Dermis lymphatic vessel endothelial cell (primary cell): Measurements from ENCODE around the gene BCKDHA. TPM values are rescaled to one million over a fixed set of nuclear protein-coding genes. Genes with fewer than 3 reads are reported as not detected.

Experiments used
- total RNA-seq: library from RNA; depleted of rRNA; stranded (reverse); fragments of >200 nt; gene quantifications from 2 replicates; pipeline ENCODE4 v1.2.1, GENCODE V29; 2014

Gene BCKDHA
- 34.1 and 43.1 TPM in 2 replicates for total RNA-seq

DNA sequence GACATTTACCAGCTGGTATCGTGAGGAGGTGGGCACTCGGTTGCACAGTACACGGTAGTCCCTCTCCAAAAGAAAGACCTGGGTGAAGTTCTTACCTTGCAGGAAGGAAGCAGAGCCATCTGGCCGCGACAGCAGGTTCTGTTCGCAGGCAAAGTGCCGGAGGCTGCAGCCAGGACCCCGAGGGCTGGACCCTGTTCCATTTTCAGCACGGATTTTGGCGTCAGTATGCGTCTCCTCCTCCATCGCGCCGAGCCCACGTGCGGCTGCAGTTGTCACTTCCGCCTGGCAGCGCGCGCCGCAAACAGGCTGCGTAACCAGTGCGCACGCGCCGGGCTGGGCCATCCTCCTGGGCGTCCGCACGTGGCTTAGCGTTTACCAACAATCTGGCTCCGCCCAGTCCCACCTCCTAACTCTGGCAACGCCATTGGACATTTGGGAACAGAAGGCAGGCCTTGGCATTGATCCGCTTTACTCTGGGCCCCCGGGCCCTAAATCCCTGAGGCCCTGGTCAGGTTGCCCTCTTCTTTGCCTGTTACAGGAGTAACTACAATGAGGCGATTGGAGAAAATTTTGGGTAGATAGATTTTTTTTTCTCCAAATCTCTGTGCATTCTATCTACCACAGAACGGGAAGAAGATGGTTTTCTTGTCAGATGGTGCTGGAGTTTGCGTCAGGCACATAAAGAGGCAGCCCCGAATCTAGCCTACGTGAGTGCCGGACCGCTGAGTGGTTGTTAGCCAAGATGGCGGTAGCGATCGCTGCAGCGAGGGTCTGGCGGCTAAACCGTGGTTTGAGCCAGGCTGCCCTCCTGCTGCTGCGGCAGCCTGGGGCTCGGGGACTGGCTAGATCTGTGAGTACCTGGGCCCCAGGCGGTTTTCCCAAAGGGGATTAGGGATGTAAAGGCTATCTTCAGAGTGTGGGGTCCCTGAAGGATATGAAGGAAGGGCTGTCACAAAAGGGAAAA is at the start of gene BCKDHA, which contains the start of gene EXOSC5:
TSS of gene BCKDHA (plus strand) at position 733 of the 964 bp plus-strand sequence. CDS start at position 743, 10 bp downstream.
TSS of gene EXOSC5 (minus strand) at position 274 of the 964 bp plus-strand sequence. CDS start at position 243, 31 bp downstream.

DNA sequence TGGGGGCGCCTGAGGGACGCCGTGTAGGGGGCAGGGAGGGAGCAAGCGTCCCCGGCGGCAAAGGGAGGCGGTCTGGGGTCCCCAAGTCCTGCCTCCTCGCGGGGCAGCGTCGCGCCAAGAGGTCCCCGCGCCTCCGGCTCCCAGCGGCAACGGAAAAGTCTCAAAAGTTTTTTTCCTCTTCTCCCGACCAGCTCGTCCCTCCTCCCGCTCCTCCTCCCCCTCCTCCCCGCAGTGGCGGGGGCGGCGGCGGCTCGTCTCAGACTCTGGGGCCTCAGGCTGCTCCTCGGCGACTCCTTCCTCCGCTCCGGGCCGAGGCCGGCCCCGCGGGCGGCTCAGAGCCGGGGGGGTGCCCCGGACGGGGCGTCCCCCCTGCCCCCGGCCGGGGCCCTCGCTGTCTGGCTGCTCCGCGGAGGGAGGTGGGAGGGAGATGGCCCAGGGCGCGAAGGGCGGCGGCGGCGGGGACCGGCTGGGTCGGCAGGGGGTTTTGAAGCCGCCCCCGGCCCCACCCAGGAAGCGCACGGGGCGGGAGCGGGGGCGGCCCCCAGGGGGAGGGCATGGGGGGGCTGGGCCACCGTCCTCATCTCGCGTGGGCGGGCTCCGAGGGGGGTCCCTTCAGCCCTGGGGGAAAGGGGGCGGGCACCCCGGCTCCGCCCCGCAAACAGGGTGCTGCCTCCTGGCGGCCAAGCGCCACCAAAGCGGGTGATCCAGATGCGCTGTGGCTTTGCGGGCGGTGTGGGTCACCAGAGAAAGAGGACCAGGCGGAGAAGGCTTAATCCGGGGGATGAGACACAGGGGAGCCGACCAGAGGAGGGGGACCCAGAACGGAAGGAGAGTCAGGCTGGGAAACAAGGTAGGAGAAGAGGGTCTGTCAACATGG is 43.9 kb upstream of the BCKDHA start, which contains the start of gene TGFB1:
TSS of gene TGFB1 (minus strand) at position 457 of the 877 bp plus-strand sequence. CDS start 878 bp downstream, outside the sequence.

DNA sequence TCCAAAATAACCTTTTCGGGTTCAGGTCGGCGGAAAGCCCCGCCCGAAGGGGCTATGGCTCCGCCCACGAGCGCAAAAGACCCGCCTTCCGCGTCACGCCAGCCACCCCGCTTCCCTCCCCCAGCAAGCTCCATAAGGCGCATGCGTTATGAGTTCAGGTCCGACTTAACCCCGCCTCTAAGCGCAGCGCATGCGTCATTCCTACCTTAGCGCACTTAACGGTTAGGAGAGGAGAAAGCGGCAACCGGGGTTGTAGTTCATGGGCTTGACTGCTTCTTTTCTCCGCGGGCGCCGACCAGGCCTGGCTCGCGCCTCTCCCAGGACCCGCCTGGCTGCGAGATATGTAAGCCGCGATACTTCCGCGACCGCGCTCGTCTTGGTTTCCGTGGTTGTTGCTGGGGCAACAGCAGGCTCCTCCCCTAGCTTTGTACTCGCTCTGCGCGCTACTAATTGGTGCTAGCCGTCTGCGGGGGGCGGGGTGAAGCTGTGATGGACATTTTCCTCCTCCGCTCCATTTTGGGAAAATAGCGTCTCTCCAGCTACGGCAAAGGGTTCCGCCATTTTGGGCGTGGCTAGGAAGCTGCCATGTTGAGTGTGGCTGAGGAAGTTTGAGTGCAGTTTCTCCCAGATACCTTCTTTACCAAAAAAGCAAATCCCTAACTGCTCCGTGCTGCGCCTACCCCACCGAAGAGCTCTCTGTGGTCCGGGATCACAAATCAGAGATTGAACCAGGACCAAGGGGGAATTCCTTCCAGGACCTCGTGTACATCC is 33.7 kb upstream of the BCKDHA start, which contains the start of gene B9D2:
TSS of gene B9D2 (minus strand) at position 397 of the 771 bp plus-strand sequence. CDS start 630 bp downstream, outside the sequence.

DNA sequence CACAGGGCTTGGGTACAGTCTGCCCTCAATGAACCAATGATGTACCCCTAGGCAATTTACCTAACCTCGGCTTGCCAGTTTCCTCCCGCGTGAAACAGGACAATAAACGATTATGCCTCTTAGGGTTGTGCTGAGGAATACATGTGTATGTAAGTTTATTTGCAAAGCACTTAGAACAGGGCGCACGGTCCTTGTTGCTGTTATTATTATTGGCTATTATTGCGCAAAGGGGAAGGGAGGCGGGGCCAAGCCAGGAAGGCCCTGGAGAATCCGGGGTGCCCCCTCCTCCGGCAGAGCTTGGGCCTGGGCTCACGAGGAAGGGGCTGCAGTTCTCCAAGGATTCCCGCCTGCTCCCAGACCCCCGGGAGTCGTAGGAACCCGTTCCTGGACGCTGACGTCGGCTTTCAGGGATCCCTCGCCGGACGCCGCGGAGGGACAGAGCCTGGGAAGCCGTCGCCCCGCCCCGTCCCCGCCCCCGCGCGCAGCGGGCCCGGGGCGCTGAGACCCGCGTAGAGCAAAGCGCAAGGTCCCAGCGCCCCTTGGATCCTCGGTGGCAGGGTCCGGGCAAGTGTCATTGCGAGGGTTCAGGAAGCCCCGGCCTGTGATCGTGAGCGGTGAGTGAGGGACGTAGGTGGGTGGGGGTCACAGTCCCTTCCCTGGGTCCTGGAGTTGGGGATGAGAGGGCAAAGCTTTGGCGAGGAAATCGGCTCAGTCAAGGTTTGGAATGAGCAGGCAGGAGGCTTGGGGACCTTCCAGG is 21.2 kb upstream of the BCKDHA start, which contains the start of gene TMEM91:
TSS of gene TMEM91 (plus strand) at position 293 of the 757 bp plus-strand sequence. CDS start 1,777 bp downstream, outside the sequence.

DNA sequence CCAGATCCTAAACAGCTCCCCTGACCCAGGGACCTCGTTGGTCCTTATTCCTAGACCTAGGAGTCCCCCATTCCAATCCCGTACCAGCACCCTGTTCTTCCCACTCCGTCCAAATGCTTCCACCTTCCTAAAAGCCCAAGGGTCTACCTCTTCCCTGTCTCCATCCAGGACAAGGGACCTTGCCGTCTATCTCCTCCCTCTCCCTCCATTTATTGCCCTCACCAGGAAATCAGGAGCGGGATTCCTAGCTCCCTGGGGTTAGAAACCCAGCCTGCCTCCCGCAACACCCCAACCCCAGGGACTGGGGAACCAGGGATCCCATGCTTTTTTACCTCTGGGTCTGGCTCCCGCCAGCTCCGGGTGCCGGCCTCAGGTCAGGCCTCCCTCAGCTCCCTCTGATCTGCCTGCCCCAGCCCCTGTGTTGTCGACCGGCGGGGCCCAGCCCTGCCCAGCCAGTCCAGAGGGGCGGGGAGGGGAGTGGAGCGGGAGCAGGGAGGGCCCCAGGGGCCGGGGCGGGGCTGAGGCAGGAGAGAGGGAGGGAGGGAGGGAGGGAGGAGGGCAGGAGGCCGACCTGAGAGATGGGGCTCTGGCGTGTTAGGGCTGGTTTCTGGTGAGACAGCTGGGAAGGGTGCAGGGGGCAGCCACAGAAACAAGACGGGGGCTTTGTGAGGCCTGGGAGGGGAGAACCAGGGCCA is 29.5 kb downstream of the BCKDHA start, which contains the start of gene B3GNT8:
TSS of gene B3GNT8 (minus strand) at position 423 of the 695 bp plus-strand sequence. CDS start 596 bp downstream, outside the sequence.

DNA sequence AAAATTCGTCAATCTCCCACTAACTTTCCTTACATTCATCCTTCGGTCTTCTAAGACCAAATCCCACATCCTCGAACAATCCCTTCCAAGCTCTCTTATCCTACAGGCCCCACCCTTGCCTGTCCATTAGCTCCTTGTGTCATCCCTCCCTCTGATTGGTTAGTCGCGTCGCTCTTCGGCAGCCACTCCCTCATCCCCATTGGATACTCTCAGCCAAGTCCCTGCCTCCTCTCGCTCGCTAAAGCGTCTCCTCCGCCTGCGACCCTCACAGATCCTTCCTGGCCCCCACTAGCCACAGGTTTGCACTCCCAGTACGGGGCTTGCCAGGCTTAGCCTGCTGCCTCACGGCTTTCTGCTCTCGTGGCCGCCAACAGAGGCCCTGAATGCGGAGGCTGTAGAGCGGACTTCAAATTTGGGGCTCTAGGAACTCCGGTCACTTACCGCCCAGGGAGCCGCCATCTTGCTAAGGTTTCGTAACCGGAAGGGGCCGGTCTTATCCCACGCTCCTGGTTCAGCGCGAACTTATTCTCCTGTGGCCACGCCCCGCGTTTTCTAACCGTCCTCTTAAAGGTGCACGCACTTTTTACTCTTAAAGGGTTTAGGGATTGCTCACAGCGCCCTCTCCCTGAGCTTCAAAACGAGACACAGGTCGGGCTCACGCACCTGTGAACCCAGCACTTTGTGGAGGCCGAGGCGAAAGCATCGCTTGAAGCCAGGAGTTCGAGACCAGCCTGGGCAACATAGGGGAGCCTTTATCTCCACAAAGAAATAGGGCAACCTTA is 42.0 kb downstream of the BCKDHA start, which contains the start of gene DMAC2:
TSS of gene DMAC2 (minus strand) at position 472 of the 782 bp plus-strand sequence. CDS start at position 459, 13 bp downstream.

DNA sequence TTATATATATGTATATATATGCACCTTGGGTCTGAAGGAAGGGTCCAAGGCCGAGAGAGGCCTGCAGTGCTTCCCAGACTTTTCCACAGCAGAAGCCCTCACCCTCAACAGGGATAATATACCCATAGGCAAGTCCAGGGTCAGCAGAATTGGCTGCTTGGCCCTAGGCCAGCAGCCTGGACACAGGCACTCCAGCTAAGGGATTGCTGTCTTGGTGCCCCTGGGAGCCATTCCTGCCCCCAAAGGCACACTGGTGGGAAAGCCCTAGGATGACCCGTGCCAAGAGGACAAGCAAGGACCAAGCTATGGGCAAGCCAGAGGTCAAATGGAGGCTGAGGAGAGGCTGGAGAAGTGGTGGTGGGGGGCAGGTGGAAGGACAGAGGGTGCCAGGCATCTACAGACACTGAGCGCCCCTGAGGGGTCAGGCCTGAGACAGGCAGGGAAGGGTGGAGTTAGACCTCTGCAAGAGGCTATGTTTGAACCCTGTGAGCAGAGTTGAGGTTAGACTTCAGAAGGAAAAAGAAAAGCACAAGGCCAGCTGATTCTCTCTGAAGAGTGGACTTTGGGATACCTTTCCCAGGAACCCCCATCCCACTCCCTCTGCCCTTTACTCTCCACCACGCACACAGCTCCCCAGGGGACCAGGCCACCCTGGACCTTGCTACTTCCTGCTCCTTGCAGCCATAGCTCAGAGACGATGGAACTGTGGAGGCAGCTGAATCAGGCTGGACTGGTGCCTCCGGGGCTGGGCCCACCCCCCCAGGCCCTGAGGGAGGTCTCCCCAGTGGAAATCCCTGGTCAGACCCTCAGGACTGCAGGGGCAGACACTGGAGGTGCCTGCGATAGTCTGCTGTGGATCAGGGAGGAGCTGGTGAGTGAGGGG is 45.1 kb downstream of the BCKDHA start, which contains the start of gene ERICH4:
TSS of gene ERICH4 (plus strand) at position 684 of the 883 bp plus-strand sequence. CDS start at position 698, 14 bp downstream.

Other genes starting within 250 kb of the BCKDHA start
- gene CYP2S1, start 204.6 kb upstream of the BCKDHA start, total RNA-seq = 0.11 TPM in 1 of 2 replicates, not detected in the other
- gene AXL, start 178.6 kb upstream of the BCKDHA start, total RNA-seq = 5.2 and 6.7 TPM in 2 replicates
- 46.2 and 65.1 TPM in 2 replicates for gene HNRNPUL1, start 133.4 kb upstream of the BCKDHA start, total RNA-seq
- gene CCDC97, start 87.6 kb upstream of the BCKDHA start, total RNA-seq = 6.2 and 7.1 TPM in 2 replicates
- gene TGFB1, start 43.9 kb upstream of the BCKDHA start, total RNA-seq = 19.6 and 35.2 TPM in 2 replicates
- gene B9D2, start 33.7 kb upstream of the BCKDHA start, total RNA-seq = 5.9 and 6.4 TPM in 2 replicates
- 4.4 and 4.9 TPM in 2 replicates for gene TMEM91, start 21.3 kb upstream of the BCKDHA start, total RNA-seq
- gene EXOSC5, start 459 bp upstream of the BCKDHA start, total RNA-seq = 9.1 and 12.9 TPM in 2 replicates
- 2.7 and 3.5 TPM in 2 replicates for gene B3GNT8, start 29.6 kb downstream of the BCKDHA start, total RNA-seq
- 39.9 and 41.5 TPM in 2 replicates for gene DMAC2, start 42.1 kb downstream of the BCKDHA start, total RNA-seq
- gene ERICH4, start 45.3 kb downstream of the BCKDHA start, total RNA-seq = not detected in 2 replicates
- 6.6 and 14.2 TPM in 2 replicates for gene CEACAM21, start 178.3 kb downstream of the BCKDHA start, total RNA-seq
- gene CEACAM4, start 229.3 kb downstream of the BCKDHA start, total RNA-seq = not detected in 2 replicates